Activated CD4-positive, alpha-beta T cell treated with anti-CD3 and anti-CD28 coated beads for 36 hours (primary cell): ENCODE measurements around the gene ARFIP2. TPM values are rescaled to one million over a fixed set of nuclear protein-coding genes. Genes with fewer than 3 reads are reported as not detected.

Source experiments
- ATAC-seq: fragments of 200-7000 bp; cut with Tn5 transposase; one replicate; pipeline ENCODE4 v1.10.0; 2021; ENCODE audit warnings: mild to moderate bottlenecking, moderate library complexity
- CTCF ChIA-PET: fragments of 350-600 bp; sonication (Branson Sonifier 250); formaldehyde crosslinking; loops from one replicate; lab custom pipeline; 2021; ENCODE audit warnings: antibody characterized with exemption; lab: Charles Lee
- POLR2A ChIA-PET: fragments of 350-600 bp; sonication (Branson Sonifier 250); formaldehyde crosslinking; loops from one replicate; lab custom pipeline; 2021; ENCODE audit warnings: antibody characterized with exemption, inconsistent platforms; lab: Charles Lee
- DNase-seq: peaks from one replicate; pipeline ENCODE4 v3.0.0-alpha.2; 2020
- H3K27ac Mint-ChIP-seq: one replicate; pipeline ENCODE4 v1.8.0; 2021; ENCODE audit warnings: mixed read lengths
- H3K27me3 Mint-ChIP-seq: one replicate; pipeline ENCODE4 v1.8.0; 2021; ENCODE audit warnings: mixed read lengths
- H3K36me3 Mint-ChIP-seq: one replicate; pipeline ENCODE4 v1.8.0; 2021; ENCODE audit warnings: low read depth, mixed read lengths
- H3K4me1 Mint-ChIP-seq: one replicate; pipeline ENCODE4 v1.8.0; 2021; ENCODE audit warnings: mixed read lengths
- H3K4me3 Mint-ChIP-seq: one replicate; pipeline ENCODE4 v1.8.0; 2021; ENCODE audit warnings: mild to moderate bottlenecking, moderate library complexity, mixed read lengths
- H3K9me3 Mint-ChIP-seq: one replicate; pipeline ENCODE4 v1.8.0; 2021; ENCODE audit warnings: low read depth, mixed read lengths
- intact Hi-C, 2 experiments: fragments of 100-400 bp; cut with DNase I in 1 of 2; cut with micrococcal nuclease in 1 of 2; formaldehyde crosslinking; loops; one replicate each; pipeline versions ENCODE4 v1.14.2 to v1.15.1; 2022 to 2024; cut with DNase I, micrococcal nuclease
- total RNA-seq, 2 experiments: library from RNA; stranded (reverse); gene quantifications; one replicate each; pipeline ENCODE4 v1.2.3, GENCODE V29; 2021

The ARFIP2 gene
- total RNA-seq, 2 experiments from 2014 or later: 36.7 to 40.3 TPM

- Mint-ChIP-seq H3K27ac (peak overlapping the region; percentile 92), H3K27me3 (no peaks in the 10 kb centered on the region), H3K36me3 (peaks cover 22% of the 10 kb centered on the region), H3K4me3 (peak overlapping the region; percentile 80), H3K9me3 (no peaks in the 10 kb centered on the region), H3K4me1 (peaks cover 30% of the 10 kb centered on the region)
- POLR2A ChIA-PET: no interaction called here
- intact Hi-C loops: loop anchor here (5.0 to 10.0 kb wide), 4 partner anchors 49 to 1032 kb away; partner anchors contain the start of genes APBB1 (in 1 of the 2) and PPFIBP2 (in 1 of the 2)
- CTCF ChIA-PET: interaction anchor here (0.7 to 2.2 kb wide), 7 partner anchors 9 to 197 kb away, joined by 3 to 7 read pairs (median 3); no protein-coding TSS in a partner anchor
- ATAC-seq (no peak), DNase-seq (no peak)
These were observed 1.9 kb upstream of the ARFIP2 start for GRCh38 chr11:6483015-6483414.

- peaks cover 30% of the 10 kb centered on the region for H3K4me1 Mint-ChIP-seq
- peaks cover 22% of the 10 kb centered on the region for H3K36me3 Mint-ChIP-seq
- DNase-seq (no peak), ATAC-seq (no peak)
- peak overlapping the region; percentile 80 for H3K4me3 Mint-ChIP-seq
- H3K27ac Mint-ChIP-seq: peak overlapping the region; percentile 92
- H3K27me3 Mint-ChIP-seq: no peaks in the 10 kb centered on the region
- ChIA-PET CTCF (interaction anchor here (0.9 to 2.2 kb wide), 10 partner anchors 16 to 275 kb away, joined by 3 to 15 read pairs (median 4); no protein-coding TSS in a partner anchor), POLR2A (no interaction called here)
- intact Hi-C loops: loop anchor here (5.0 to 10.0 kb wide), 4 partner anchors 50 to 1032 kb away; partner anchors contain the start of genes APBB1 (in 1 of the 2) and PPFIBP2 (in 1 of the 2)
- H3K9me3 Mint-ChIP-seq: no peaks in the 10 kb centered on the region
These were observed 1.3 kb upstream of the ARFIP2 start for GRCh38 chr11:6482441-6482840.

DNA sequence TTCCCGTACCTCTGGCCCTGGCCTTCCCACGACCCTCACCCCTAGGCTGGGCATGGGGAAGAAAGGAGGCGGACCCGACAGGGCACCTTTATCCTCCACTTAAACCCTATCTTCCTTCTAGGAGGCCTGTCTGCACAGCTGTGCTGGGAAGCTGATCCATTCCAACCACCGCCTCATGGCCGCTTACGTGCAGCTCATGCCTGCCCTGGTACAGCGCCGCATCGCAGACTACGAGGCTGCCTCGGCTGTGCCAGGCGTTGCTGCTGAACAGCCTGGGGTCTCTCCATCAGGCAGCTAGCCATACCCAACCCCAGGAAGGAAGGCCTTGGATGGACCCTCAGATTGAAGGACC, 769 bp upstream of the ARFIP2 start:
- peak; percentile 34 for DNase-seq
- peak overlapping the region; percentile 92 for H3K27ac Mint-ChIP-seq
- intact Hi-C loops: loop anchor here (1.0 to 10.0 kb wide), 17 partner anchors 50 to 1033 kb away; partner anchors contain the start of genes APBB1 (in 2 of the 2), FHIP1B (in 2 of the 2), ILK (in 2 of the 2) and MRPL17 (in 2 of the 2)
- no peaks in the 10 kb centered on the region for H3K9me3 Mint-ChIP-seq
- H3K27me3 Mint-ChIP-seq: no peaks in the 10 kb centered on the region
- ChIA-PET CTCF (interaction anchor here (0.6 to 2.2 kb wide), 18 partner anchors 13 to 477 kb away, joined by 3 to 15 read pairs (median 4); partner anchors contain the start of genes HPX and MRPL17), POLR2A (interaction anchor here (0.7 to 1.3 kb wide), 7 partner anchors 9 to 248 kb away, joined by 3 to 6 read pairs (median 4); partner anchors contain the start of genes FHIP1B, MRPL17 and TAF10)
- H3K4me3 Mint-ChIP-seq: peak overlapping the region; percentile 80
- peak; percentile 4 for ATAC-seq
- H3K36me3 Mint-ChIP-seq: peaks cover 22% of the 10 kb centered on the region
- H3K4me1 Mint-ChIP-seq: peaks cover 30% of the 10 kb centered on the region

GRCh38 chr11:6480299-6480914, 724 bp downstream of the ARFIP2 start:
- ChIA-PET POLR2A (no interaction called here), CTCF (interaction anchor here (1.4 kb wide), 1 partner anchor 14 kb away, joined by 4 read pairs; no protein-coding TSS in a partner anchor)
- peaks cover 30% of the 10 kb centered on the region for H3K4me1 Mint-ChIP-seq
- peak overlapping the region; percentile 80 for H3K4me3 Mint-ChIP-seq
- H3K27ac Mint-ChIP-seq: peak overlapping the region; percentile 92
- DNase-seq (no peak), ATAC-seq (no peak)
- no peaks in the 10 kb centered on the region for H3K27me3 Mint-ChIP-seq
- H3K9me3 Mint-ChIP-seq: no peaks in the 10 kb centered on the region
- H3K36me3 Mint-ChIP-seq: peaks cover 22% of the 10 kb centered on the region
- intact Hi-C loops: loop anchor here (2.0 to 10.0 kb wide), 7 partner anchors 52 to 1034 kb away; partner anchors contain the start of genes APBB1 (in 1 of the 2), CAVIN3 (in 1 of the 2), FHIP1B (in 1 of the 2) and PPFIBP2 (in 1 of the 2)

- POLR2A ChIA-PET: no interaction called here
- no peak for DNase-seq
- Mint-ChIP-seq H3K27me3 (peaks cover 1% of the 10 kb centered on the region), H3K36me3 (peaks cover 7% of the 10 kb centered on the region), H3K9me3 (no peaks in the 10 kb centered on the region), H3K4me3 (no peak overlapping the region), H3K27ac (no peak overlapping the region), H3K4me1 (peaks cover 27% of the 10 kb centered on the region)
- ATAC-seq: no peak
- CTCF ChIA-PET: interaction anchor here (2.0 kb wide), 1 partner anchor 97 kb away, joined by 13 read pairs; no protein-coding TSS in a partner anchor
- intact Hi-C loops: no loop called here
These were observed 4.6 kb downstream of the ARFIP2 start for GRCh38 chr11:6476571-6476970.

- no peak for ATAC-seq
- H3K9me3 Mint-ChIP-seq: no peaks in the 10 kb centered on the region
- H3K27me3 Mint-ChIP-seq: peaks cover 3% of the 10 kb centered on the region
These were observed 5.2 kb downstream of the ARFIP2 start for GRCh38 chr11:6475936-6476335.

DNA sequence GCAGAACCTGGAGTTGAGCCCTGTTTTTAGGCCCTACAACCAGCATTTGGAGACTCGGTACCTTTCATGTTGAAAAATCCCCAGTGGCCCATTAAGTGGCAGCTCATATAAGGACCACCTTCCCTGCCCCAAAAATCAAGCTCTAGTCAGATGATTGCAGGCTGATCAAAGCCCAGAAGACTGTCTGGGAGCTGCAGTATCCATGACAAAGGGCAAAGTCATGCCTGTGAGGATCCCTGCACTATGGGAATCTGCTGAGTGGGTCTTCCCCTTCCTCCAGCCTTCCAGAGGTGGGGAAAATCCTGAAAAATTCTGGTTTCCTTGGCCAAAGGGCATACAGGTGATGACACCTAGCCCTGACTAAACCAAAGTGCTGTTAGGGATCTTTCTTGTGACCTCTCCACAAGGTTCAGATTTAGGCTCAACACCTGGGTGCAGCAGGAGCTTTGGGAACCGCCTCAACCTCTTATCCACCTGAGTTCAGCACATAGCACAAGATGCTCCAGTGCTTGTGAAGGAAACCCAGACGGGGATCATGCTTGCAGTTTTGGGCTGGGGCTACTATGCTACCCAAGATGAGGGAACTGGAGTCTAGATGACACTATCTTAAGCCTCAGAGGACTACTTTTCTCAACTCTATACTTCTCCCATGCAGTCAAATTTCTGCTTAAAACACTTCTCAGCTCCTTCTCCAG, 6.2 kb downstream of the ARFIP2 start:
- peaks cover 4% of the 10 kb centered on the region for H3K36me3 Mint-ChIP-seq
- ATAC-seq (no peak), DNase-seq (no peak)
- POLR2A ChIA-PET: interaction anchor here (0.6 kb wide), 1 partner anchor 69 kb away, joined by 5 read pairs; no protein-coding TSS in a partner anchor
- CTCF ChIA-PET: interaction anchor here (0.6 to 2.0 kb wide), 4 partner anchors 10 to 96 kb away, joined by 3 to 13 read pairs (median 4); no protein-coding TSS in a partner anchor
- H3K4me3 Mint-ChIP-seq: peak overlapping the region; percentile 60
- H3K27ac Mint-ChIP-seq: peak overlapping the region; percentile 16
- H3K27me3 Mint-ChIP-seq: peaks cover 3% of the 10 kb centered on the region
- H3K9me3 Mint-ChIP-seq: no peaks in the 10 kb centered on the region
- intact Hi-C loops: loop anchor here in 1 of 2 experiments (1.0 kb wide), 1 partner anchor 56 kb away; the partner anchor contains the start of gene APBB1
- H3K4me1 Mint-ChIP-seq: peaks cover 21% of the 10 kb centered on the region

More at GRCh38 chr11:6475936-6476335, 5.2 kb downstream of the ARFIP2 start:
- ChIA-PET POLR2A (interaction anchor here (0.6 kb wide), 1 partner anchor 70 kb away, joined by 5 read pairs; no protein-coding TSS in a partner anchor), CTCF (interaction anchor here (0.6 to 2.0 kb wide), 3 partner anchors 32 to 97 kb away, joined by 3 to 13 read pairs (median 3); no protein-coding TSS in a partner anchor)
- Mint-ChIP-seq H3K4me1 (peaks cover 27% of the 10 kb centered on the region), H3K4me3 (no peak overlapping the region), H3K36me3 (peaks cover 5% of the 10 kb centered on the region), H3K27ac (no peak overlapping the region)
- intact Hi-C loops: no loop called here
- DNase-seq: no peak

GRCh38 chr11:6474413-6474792, 6.7 kb downstream of the ARFIP2 start:
- Mint-ChIP-seq H3K36me3 (no peaks in the 10 kb centered on the region), H3K4me3 (peak overlapping the region; percentile 60), H3K27me3 (peaks cover 3% of the 10 kb centered on the region), H3K4me1 (peaks cover 16% of the 10 kb centered on the region), H3K9me3 (no peaks in the 10 kb centered on the region), H3K27ac (peak overlapping the region; percentile 33)
- intact Hi-C loops: loop anchor here in 1 of 2 experiments (1.0 kb wide), 1 partner anchor 55 kb away; the partner anchor contains the start of gene APBB1
- ChIA-PET POLR2A (no interaction called here), CTCF (interaction anchor here (1.1 kb wide), 1 partner anchor 10 kb away, joined by 5 read pairs; no protein-coding TSS in a partner anchor)
- DNase-seq (no peak), ATAC-seq (no peak)

- peaks cover 12% of the 10 kb centered on the region for H3K4me1 Mint-ChIP-seq
- CTCF ChIA-PET: interaction anchor here (1.3 to 3.9 kb wide), 3 partner anchors 13 to 109 kb away, joined by 3 to 27 read pairs (median 8); no protein-coding TSS in a partner anchor
- intact Hi-C loops: loop anchor here in 1 of 2 experiments (1.0 to 2.0 kb wide), 2 partner anchors 54 to 83 kb away; partner anchors contain the start of genes APBB1 and SMPD1
- peaks cover 3% of the 10 kb centered on the region for H3K27me3 Mint-ChIP-seq
- no peaks in the 10 kb centered on the region for H3K9me3 Mint-ChIP-seq
- H3K27ac Mint-ChIP-seq: peak within 1 kb of the TSS; percentile 66
- POLR2A ChIA-PET: no interaction called here
- H3K36me3 Mint-ChIP-seq: no peaks in the 10 kb centered on the region
- DNase-seq: peak; percentile 74
- peak; percentile 59 for ATAC-seq
- H3K4me3 Mint-ChIP-seq: peak within 1 kb of the TSS; percentile 75
These were observed 7.4 kb downstream of the ARFIP2 start, which contains the start of gene TRIM3 for GRCh38 chr11:6473451-6474412. TRIM3 (minus strand) TSS chr11:6473941; CDS start chr11:6465695, 8,246 bp downstream.
